CD14-positive monocyte (primary cell): ENCODE measurements around the gene SNX30. TPM values are rescaled to one million over a fixed set of nuclear protein-coding genes. Genes with fewer than 3 reads are reported as not detected.

Source experiments
- DNase-seq, 3 donors: peaks; one replicate each; pipeline ENCODE4 v3.0.0-alpha.2; 2011 to 2022
- H2AFZ ChIP-seq: 2 replicates; pipeline ENCODE4 v1.6.0; 2012; ENCODE audit warnings: mild to moderate bottlenecking, low read depth, low read length, inconsistent platforms; ENCODE audit not compliant: insufficient read depth, poor library complexity, severe bottlenecking
- H3K27ac ChIP-seq, 2 donors: 1 replicate in 1 of 2; 2 replicates in 1 of 2; pipeline ENCODE4 v1.5.1; 2012 to 2013; ENCODE audit warnings: low read length in 2 of 2, control low read depth in 1 of 2, inconsistent platforms in 1 of 2, low read depth in 1 of 2, mild to moderate bottlenecking in 1 of 2
- H3K27me3 ChIP-seq, 2 donors: one replicate each; pipeline versions ENCODE4 v1.6.0 to v1.6.1; 2011 to 2013; ENCODE audit warnings: low read length in 2 of 2; ENCODE audit not compliant: control insufficient read depth in 2 of 2, insufficient read depth in 2 of 2
- H3K36me3 ChIP-seq, 2 donors: replicated peaks in 1 of 2; 1 replicate in 1 of 2; 2 replicates in 1 of 2; pipeline versions ENCODE4 v1.5.1 to v1.6.1; 2012 to 2013; ENCODE audit warnings: low read length in 2 of 2, control low read depth in 1 of 2, inconsistent platforms in 1 of 2, mild to moderate bottlenecking in 1 of 2; ENCODE audit not compliant: insufficient read depth in 2 of 2, control insufficient read depth in 1 of 2
- H3K4me1 ChIP-seq, 2 donors: 1 replicate in 1 of 2; 2 replicates in 1 of 2; pipeline versions ENCODE4 v1.5.1 to v1.6.1; 2012 to 2013; ENCODE audit warnings: low read length in 2 of 2, control low read depth in 1 of 2, inconsistent platforms in 1 of 2, mild to moderate bottlenecking in 1 of 2, moderate library complexity in 1 of 2; ENCODE audit not compliant: insufficient read depth in 2 of 2, control insufficient read depth in 1 of 2
- H3K4me2 ChIP-seq: replicated peaks from 2 replicates; pipeline ENCODE3; 2012; ENCODE audit warnings: low read length, moderate library complexity, mild to moderate bottlenecking; ENCODE audit not compliant: poor library complexity, severe bottlenecking; ENCODE audit errors: extremely low read depth
- H3K4me3 ChIP-seq, 3 experiments: fragments of 200-600 bp in 1 of 3; sonication (generic) in 1 of 3; replicated peaks in 1 of 3; 1 replicate in 2 of 3; 2 replicates in 1 of 3; pipeline ENCODE4 v1.5.1; 2011 to 2013; ENCODE audit warnings: low read length in 3 of 3, mild to moderate bottlenecking in 3 of 3, control low read depth in 2 of 3, low read depth in 2 of 3, inconsistent platforms in 1 of 3, moderate library complexity in 1 of 3
- H3K79me2 ChIP-seq: 2 replicates; pipeline ENCODE4 v1.6.0; 2012; ENCODE audit warnings: mild to moderate bottlenecking, control low read depth, inconsistent platforms, low read length, moderate library complexity; ENCODE audit not compliant: insufficient read depth
- H3K9ac ChIP-seq: 2 replicates; pipeline ENCODE4 v1.6.0; 2017; ENCODE audit warnings: low read length, mild to moderate bottlenecking; ENCODE audit not compliant: insufficient read depth, poor library complexity, severe bottlenecking
- H3K9me3 ChIP-seq, 2 donors: replicated peaks in 1 of 2; 1 replicate in 1 of 2; 2 replicates in 1 of 2; pipeline versions ENCODE4 v1.5.1 to v1.6.1; 2012 to 2013; ENCODE audit warnings: low read length in 2 of 2, control low read depth in 1 of 2; ENCODE audit not compliant: control insufficient read depth in 1 of 2, insufficient read depth in 1 of 2
- H4K20me1 ChIP-seq: 2 replicates; pipeline ENCODE4 v1.6.0; 2012; ENCODE audit warnings: mild to moderate bottlenecking, low read length, control low read depth, moderate library complexity; ENCODE audit not compliant: insufficient read depth
- H3K27ac Mint-ChIP-seq, 7 donors: one replicate each; pipeline ENCODE4 v1.8.0; 2020; ENCODE audit warnings: mild to moderate bottlenecking in 7 of 7, mixed read lengths in 7 of 7, moderate library complexity in 6 of 7, inconsistent platforms in 2 of 7
- H3K27me3 Mint-ChIP-seq, 3 donors: one replicate each; pipeline ENCODE4 v1.8.0; 2021 to 2022; ENCODE audit warnings: low read depth in 3 of 3, mild to moderate bottlenecking in 3 of 3, mixed read lengths in 3 of 3, moderate library complexity in 3 of 3, inconsistent platforms in 1 of 3
- H3K36me3 Mint-ChIP-seq, 2 donors: one replicate each; pipeline ENCODE4 v1.8.0; 2020; ENCODE audit warnings: mixed read lengths in 2 of 2, inconsistent platforms in 1 of 2, mild to moderate bottlenecking in 1 of 2
- H3K4me1 Mint-ChIP-seq: one replicate; pipeline ENCODE4 v1.8.0; 2020; ENCODE audit warnings: mild to moderate bottlenecking, mixed read lengths
- H3K4me3 Mint-ChIP-seq, 2 donors: one replicate each; pipeline ENCODE4 v1.8.0; 2020; ENCODE audit warnings: mild to moderate bottlenecking in 2 of 2, mixed read lengths in 2 of 2, moderate library complexity in 1 of 2
- H3K9me3 Mint-ChIP-seq, 7 donors: one replicate each; pipeline ENCODE4 v1.8.0; 2020 to 2022; ENCODE audit warnings: mixed read lengths in 7 of 7, mild to moderate bottlenecking in 6 of 7, moderate library complexity in 6 of 7, inconsistent platforms in 2 of 7
- CTCF ChIP-seq: fragments of 200-600 bp; IDR thresholded peaks from one replicate; pipeline ENCODE4 v1.8.0; 2022; ENCODE audit warnings: antibody characterized with exemption, mild to moderate bottlenecking
- WGBS: methylation state at CpG from one replicate; pipeline ENCODE4 v1.1.5; 2013; ENCODE audit warnings: missing lambda C conversion rate; ENCODE audit not compliant: insufficient coverage; 5-methylcytosine and 5-hydroxymethylcytosine counted together
- intact Hi-C, 2 donors: fragments of 100-400 bp; cut with micrococcal nuclease; formaldehyde crosslinking; loops; one replicate each; pipeline versions ENCODE4 v1.15.0 to v1.15.1; 2023
- polyA plus RNA-seq, 3 donors: library from polyadenylated mRNA; depleted of rRNA in 1 of 3; unstranded in 2 of 3; stranded (reverse) in 1 of 3; fragments of 300-500 nt in 2 of 3; fragments of >200 nt in 1 of 3; fragmentation: Illumina TruSeq in 2 of 3; gene quantifications; 1 replicate in 2 of 3; 2 replicates in 1 of 3; pipeline ENCODE4 v1.2.3, GENCODE V29; 2012 to 2021

The SNX30 gene
- polyA plus RNA-seq, 3 donors: 10.3 to 31.3 (median 10.4) TPM

GRCh38 chr9:112884101-112884500 lies 133.5 kb downstream of the SNX30 start:
- no peak overlapping the region for H3K4me3 ChIP-seq
- H3K9ac ChIP-seq: no peak overlapping the region
- no peak for TF ChIP-seq CTCF
- Mint-ChIP-seq H3K4me1 (peaks cover 40% of the 10 kb centered on the region), H3K27ac (no peak overlapping the region), H3K4me3 (no peak overlapping the region), H3K9me3 (no peaks in the 10 kb centered on the region), H3K36me3 (peaks cover 87 to 96% of the 10 kb centered on the region in 2 donors), H3K27me3 (peaks cover 0 to 2% (median 1%) of the 10 kb centered on the region in 3 donors)
- intact Hi-C loops: no loop called here
- peaks cover 9% of the 10 kb centered on the region for H3K79me2 ChIP-seq
- peaks cover 82% of the 10 kb centered on the region for H4K20me1 ChIP-seq
- WGBS: 10% methylated on average over 3 of the region's 6 CpGs
- no peak for DNase-seq
- H3K36me3 ChIP-seq: peaks cover 67 to 82% of the 10 kb centered on the region in 2 donors
- H3K4me1 ChIP-seq: peaks cover 26 to 34% of the 10 kb centered on the region in 2 donors
- peak overlapping the region in 1 of 2 donors; percentile 14 for H3K27ac ChIP-seq
- H3K4me2 ChIP-seq: no peak overlapping the region
- no peaks in the 10 kb centered on the region for H3K9me3 ChIP-seq
- H3K27me3 ChIP-seq: no peaks in the 10 kb centered on the region
- H2AFZ ChIP-seq: no peak overlapping the region

GRCh38 chr9:112884721-112885120 lies 134.2 kb downstream of the SNX30 start:
- peaks cover 15% of the 10 kb centered on the region for H3K79me2 ChIP-seq
- no peaks in the 10 kb centered on the region for H3K9me3 Mint-ChIP-seq
- H3K27ac ChIP-seq: peak overlapping the region in 1 of 2 donors; percentile 14
- intact Hi-C loops: loop anchor here (5.0 kb wide), 2 partner anchors 37 to 132 kb away; partner anchors contain the start of gene SNX30 (in 1 of the 2)
- H3K27ac Mint-ChIP-seq: peak overlapping the region in 1 of 7 donors; percentile 21
- H2AFZ ChIP-seq: no peak overlapping the region
- 89% methylated on average over 5 of the region's 5 CpGs for WGBS
- no peak for TF ChIP-seq CTCF
- H3K36me3 Mint-ChIP-seq: peaks cover 86 to 95% of the 10 kb centered on the region in 2 donors
- H3K4me1 Mint-ChIP-seq: peaks cover 46% of the 10 kb centered on the region
- H3K27me3 Mint-ChIP-seq: peaks cover under 1 to 6% (median 1%) of the 10 kb centered on the region in 3 donors
- no peaks in the 10 kb centered on the region for H3K9me3 ChIP-seq
- no peak overlapping the region for H3K9ac ChIP-seq
- peaks cover 82% of the 10 kb centered on the region for H4K20me1 ChIP-seq
- no peaks in the 10 kb centered on the region for H3K27me3 ChIP-seq
- H3K4me3 ChIP-seq: no peak overlapping the region
- H3K36me3 ChIP-seq: peaks cover 61 to 76% of the 10 kb centered on the region in 2 donors
- H3K4me2 ChIP-seq: no peak overlapping the region
- H3K4me1 ChIP-seq: peaks cover 32 to 41% of the 10 kb centered on the region in 2 donors
- no peak overlapping the region for H3K4me3 Mint-ChIP-seq
- no peak for DNase-seq
